ENCODE measurements around the gene SBF1. TPM values are rescaled to one million over a fixed set of nuclear protein-coding genes. Genes with fewer than 3 reads are reported as not detected.
"Not testable (repeated sequence)": the region's sequence is repeated elsewhere in the genome, so short reads cannot be mapped to it uniquely, and the experiment has no call there.

Gene SBF1
- total RNA-seq, 2 donors from 2014 or later: 60.2 to 77.5 TPM

DNA sequence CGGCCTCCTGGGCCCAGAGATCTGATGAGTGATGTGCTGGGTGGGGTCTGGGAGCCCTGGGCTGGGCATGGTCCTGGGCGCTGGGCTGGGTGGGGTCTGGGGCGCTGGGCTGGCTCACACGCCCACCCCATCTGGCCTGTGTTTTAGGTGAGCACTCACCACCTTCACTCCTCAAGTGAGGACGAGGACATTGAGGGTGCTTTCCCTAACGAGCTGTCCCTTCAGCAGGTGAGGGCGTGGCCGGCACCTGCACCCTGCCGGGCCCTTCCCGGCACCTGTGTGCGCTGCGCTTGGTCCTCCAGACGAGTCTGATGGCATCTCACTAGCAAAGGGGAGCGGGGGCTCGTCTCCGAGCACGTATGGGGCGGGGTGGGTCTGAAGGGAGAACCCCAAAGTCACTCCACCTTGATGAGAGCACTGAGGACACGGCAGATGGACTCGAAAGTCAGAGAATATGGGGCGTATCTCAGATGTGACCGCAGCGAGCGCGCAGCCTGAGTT lies 37.9 kb downstream of the SBF1 start:
- 88 to 91% methylated on average over 9 to 21 of the region's 25 CpGs for WGBS, 2 donors
- Histone ChIP-seq H3K27ac (no peak overlapping the region), H3K36me3 (replicated peaks in 1 of 2; ENCODE audit: insufficient read depth in 1 of 2, low read depth in 2 of 2) (peaks cover 7 to 25% of the 10 kb centered on the region in 2 donors), H3K9me3 (no peaks in the 10 kb centered on the region), H3K4me3 (no peak overlapping the region), H3K27me3 (no peaks in the 10 kb centered on the region), H3K4me1 (no peaks in the 10 kb centered on the region)
- TF ChIP-seq, protein P1, sequence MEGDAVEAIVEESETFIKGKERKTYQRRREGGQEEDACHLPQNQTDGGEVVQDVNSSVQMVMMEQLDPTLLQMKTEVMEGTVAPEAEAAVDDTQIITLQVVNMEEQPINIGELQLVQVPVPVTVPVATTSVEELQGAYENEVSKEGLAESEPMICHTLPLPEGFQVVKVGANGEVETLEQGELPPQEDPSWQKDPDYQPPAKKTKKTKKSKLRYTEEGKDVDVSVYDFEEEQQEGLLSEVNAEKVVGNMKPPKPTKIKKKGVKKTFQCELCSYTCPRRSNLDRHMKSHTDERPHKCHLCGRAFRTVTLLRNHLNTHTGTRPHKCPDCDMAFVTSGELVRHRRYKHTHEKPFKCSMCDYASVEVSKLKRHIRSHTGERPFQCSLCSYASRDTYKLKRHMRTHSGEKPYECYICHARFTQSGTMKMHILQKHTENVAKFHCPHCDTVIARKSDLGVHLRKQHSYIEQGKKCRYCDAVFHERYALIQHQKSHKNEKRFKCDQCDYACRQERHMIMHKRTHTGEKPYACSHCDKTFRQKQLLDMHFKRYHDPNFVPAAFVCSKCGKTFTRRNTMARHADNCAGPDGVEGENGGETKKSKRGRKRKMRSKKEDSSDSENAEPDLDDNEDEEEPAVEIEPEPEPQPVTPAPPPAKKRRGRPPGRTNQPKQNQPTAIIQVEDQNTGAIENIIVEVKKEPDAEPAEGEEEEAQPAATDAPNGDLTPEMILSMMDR (IDR thresholded peaks at IDR 0.05): no peak
- no peak for TF ChIP-seq POLR2A (IDR thresholded peaks at IDR 0.05)
- ATAC-seq (no peak), DNase-seq (peak in 1 of 4 donors; percentile 11)
- intact Hi-C loops (cut with DNase I): no loop called here

DNA sequence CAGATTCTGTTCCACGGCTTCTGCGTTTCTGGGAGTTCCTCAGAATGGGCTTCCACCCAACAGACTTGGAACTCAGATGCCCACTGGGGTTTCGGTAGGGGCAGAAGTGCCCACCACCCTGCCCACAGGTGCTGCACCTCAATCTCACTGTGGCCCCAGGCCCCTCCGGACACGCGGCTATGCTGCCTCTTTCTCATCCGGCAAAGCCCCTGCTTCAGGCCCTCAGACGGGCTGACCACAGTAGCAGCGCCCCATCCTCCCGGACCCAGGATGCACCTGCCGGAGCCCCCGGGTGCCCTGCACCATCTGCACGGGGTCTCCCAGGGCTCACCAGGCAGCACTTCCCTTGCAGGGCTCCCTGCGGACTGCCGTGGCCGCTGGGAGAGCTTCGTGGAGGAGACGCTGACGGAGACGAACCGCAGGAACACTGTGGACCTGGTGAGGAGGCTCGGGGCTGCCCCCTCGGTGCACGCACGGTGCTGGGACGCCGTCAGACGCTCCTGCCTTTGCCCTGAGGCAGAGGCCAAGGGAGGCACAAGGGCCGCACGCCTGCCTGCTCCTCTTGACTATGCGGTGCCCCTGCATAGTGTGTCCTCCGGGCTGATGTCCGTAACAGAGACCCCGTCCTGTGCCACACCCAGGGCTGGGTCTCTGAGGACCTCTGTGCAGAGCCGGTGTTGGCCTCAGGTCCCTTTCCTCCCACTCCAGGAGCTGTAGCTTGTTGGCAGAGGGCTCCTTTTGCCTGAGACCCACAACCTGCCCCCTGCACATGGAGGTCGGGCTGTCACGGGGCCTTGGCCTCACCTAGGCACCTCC lies 38.6 kb downstream of the SBF1 start:
- Histone ChIP-seq H3K4me1 (no peaks in the 10 kb centered on the region), H3K27me3 (no peaks in the 10 kb centered on the region), H3K36me3 (replicated peaks in 1 of 2; ENCODE audit: insufficient read depth in 1 of 2, low read depth in 2 of 2) (peaks cover 14 to 32% of the 10 kb centered on the region in 2 donors), H3K27ac (no peak overlapping the region), H3K9me3 (no peaks in the 10 kb centered on the region), H3K4me3 (no peak overlapping the region)
- intact Hi-C loops (cut with DNase I): no loop called here
- no peak for ATAC-seq
- 90 to 91% methylated on average over 24 to 29 of the region's 37 CpGs for WGBS, 2 donors
- DNase-seq: peak in 1 of 4 donors; percentile 8
- TF ChIP-seq, protein P1 (IDR thresholded peaks at IDR 0.05): no peak
- no peak for TF ChIP-seq POLR2A (IDR thresholded peaks at IDR 0.05)

GRCh38 chr22:50435291-50436014 lies 39.4 kb downstream of the SBF1 start:
- ATAC-seq (no peak), DNase-seq (no peak)
- no peaks in the 10 kb centered on the region for H3K9me3 ChIP-seq
- H3K27me3 ChIP-seq: no peaks in the 10 kb centered on the region
- no peak overlapping the region for H3K27ac ChIP-seq
- no peak overlapping the region for H3K4me3 ChIP-seq
- H3K36me3 ChIP-seq (replicated peaks in 1 of 2; ENCODE audit: insufficient read depth in 1 of 2, low read depth in 2 of 2): peaks cover 17 to 33% of the 10 kb centered on the region in 2 donors
- intact Hi-C loops (cut with DNase I): no loop called here
- no peaks in the 10 kb centered on the region for H3K4me1 ChIP-seq
- 84 to 92% methylated on average over 6 to 20 of the region's 20 CpGs for WGBS, 2 donors
- no peak for TF ChIP-seq POLR2A (IDR thresholded peaks at IDR 0.05)
- TF ChIP-seq, protein P1 (IDR thresholded peaks at IDR 0.05): no peak

- TF ChIP-seq, protein P1 (IDR thresholded peaks at IDR 0.05): no peak
- TF ChIP-seq POLR2A (IDR thresholded peaks at IDR 0.05): no peak
- WGBS, 2 donors: 80 to 84% methylated on average over 11 to 20 of the region's 24 CpGs
- intact Hi-C loops (cut with DNase I): no loop called here
- H3K4me3 ChIP-seq: no peak overlapping the region
- DNase-seq: no peak
- H3K4me1 ChIP-seq: no peaks in the 10 kb centered on the region
- H3K36me3 ChIP-seq (replicated peaks in 1 of 2; ENCODE audit: insufficient read depth in 1 of 2, low read depth in 2 of 2): peaks cover 22 to 30% of the 10 kb centered on the region in 2 donors
- no peaks in the 10 kb centered on the region for H3K27me3 ChIP-seq
- H3K27ac ChIP-seq: no peak overlapping the region
- ATAC-seq: no peak
- no peaks in the 10 kb centered on the region for H3K9me3 ChIP-seq
Measured at GRCh38 chr22:50434849-50435248, 40.0 kb downstream of the SBF1 start.

GRCh38 chr22:50432877-50433510 lies 41.8 kb downstream of the SBF1 start:
- H3K27me3 ChIP-seq; H3K27ac ChIP-seq; H3K4me3 ChIP-seq; H3K9me3 ChIP-seq; intact Hi-C loops (cut with DNase I); DNase-seq; ATAC-seq; H3K4me1 ChIP-seq: not testable (repeated sequence)
- H3K36me3 ChIP-seq (replicated peaks in 1 of 2; ENCODE audit: insufficient read depth in 1 of 2, low read depth in 2 of 2): peaks cover 26 to 27% of the 10 kb centered on the region in 2 donors
- 93% methylated on average over 9 to 11 of the region's 24 CpGs for WGBS, 2 donors

Data from body of pancreas (tissue), 4 donors.